OCI-LY7 (cell line): ENCODE data around the gene MTMR1. TPM values are rescaled to one million over a fixed set of nuclear protein-coding genes. Genes with fewer than 3 reads are reported as not detected.

Experiments
- BruUV-seq: library from RNA; stranded (reverse); fragments of 400-500 nt; replicated peaks from 2 replicates; lab custom pipeline; 2021; lab: Mats Ljungman, UMichigan
- CTCF ChIA-PET: fragments of 300-600 bp; sonication (Branson Sonifier 250); formaldehyde crosslinking; loops from one replicate; lab custom pipeline; 2022; ENCODE audit warnings: antibody characterized with exemption; ENCODE audit not compliant: unreplicated experiment; lab: Charles Lee
- POLR2A ChIA-PET: fragments of 300-600 bp; sonication (Branson Sonifier 250); formaldehyde crosslinking; loops from one replicate; lab custom pipeline; 2022; ENCODE audit warnings: antibody characterized with exemption; lab: Charles Lee
- DNase-seq: peaks from one replicate; pipeline ENCODE4 v3.0.0-alpha.2; 2015; ENCODE audit warnings: low spot score
- H2AFZ ChIP-seq: fragments of 200-600 bp; sonication (generic), shearing (Covaris generic); 2 replicates; pipeline ENCODE4 v1.6.1; 2014; ENCODE audit warnings: mild to moderate bottlenecking, antibody characterized with exemption, low read length, moderate library complexity
- H3K27ac ChIP-seq: fragments of 200-600 bp; sonication (generic); 2 replicates; pipeline ENCODE4 v1.5.1; 2014; ENCODE audit warnings: mixed run types, low read depth, mild to moderate bottlenecking, moderate library complexity, low read length, inconsistent platforms; ENCODE audit not compliant: poor library complexity, severe bottlenecking
- H3K36me3 ChIP-seq: fragments of 200-600 bp; sonication (generic); 2 replicates; pipeline ENCODE4 v1.6.1; 2014; ENCODE audit warnings: mild to moderate bottlenecking, antibody characterized with exemption, low read length, moderate library complexity, mixed read lengths; ENCODE audit not compliant: insufficient read depth
- H3K4me1 ChIP-seq: fragments of 200-600 bp; sonication (generic); 2 replicates; pipeline ENCODE4 v1.5.1; 2014; ENCODE audit warnings: mild to moderate bottlenecking, low read length; ENCODE audit not compliant: insufficient read depth, poor library complexity, severe bottlenecking
- H3K4me2 ChIP-seq: fragments of 200-600 bp; sonication (generic); 2 replicates; pipeline ENCODE4 v1.6.1; 2014; ENCODE audit warnings: mild to moderate bottlenecking, low read length
- H3K4me3 ChIP-seq: fragments of 200-600 bp; sonication (generic); 2 replicates; pipeline ENCODE4 v1.5.1; 2014; ENCODE audit warnings: mild to moderate bottlenecking, low read depth, low read length; ENCODE audit not compliant: poor library complexity, severe bottlenecking
- H3K79me2 ChIP-seq: fragments of 200-600 bp; sonication (generic); 2 replicates; pipeline ENCODE4 v1.6.1; 2016; ENCODE audit warnings: low read depth, mild to moderate bottlenecking, low read length, moderate library complexity, mixed read lengths; ENCODE audit not compliant: insufficient read depth
- H3K9me2 ChIP-seq: fragments of 200-600 bp; sonication (generic); 2 replicates; pipeline ENCODE4 v1.6.1; 2016; ENCODE audit warnings: mild to moderate bottlenecking, low read length, mixed read lengths; ENCODE audit not compliant: insufficient read depth
- H3K9me3 ChIP-seq: fragments of 200-600 bp; sonication (generic); 2 replicates; pipeline ENCODE4 v1.6.1; 2014; ENCODE audit warnings: mild to moderate bottlenecking, mixed run types, low read length, mixed read lengths
- H4K20me1 ChIP-seq: fragments of 200-600 bp; sonication (generic); 2 replicates; pipeline ENCODE4 v1.6.1; 2014; ENCODE audit warnings: mild to moderate bottlenecking, antibody characterized with exemption, low read length, moderate library complexity, mixed read lengths; ENCODE audit not compliant: insufficient read depth
- CTCF ChIP-seq: fragments of 200-600 bp; sonication (generic); conservative IDR thresholded peaks from 2 replicates; pipeline ENCODE4 v1.5.1; 2014; ENCODE audit warnings: mild to moderate bottlenecking, antibody characterized with exemption, low read length, moderate library complexity, mixed read lengths
- EZH2phosphoT487 ChIP-seq: fragments of 200-600 bp; sonication (generic); IDR thresholded peaks from 2 replicates; pipeline ENCODE4 v1.6.1; 2018; ENCODE audit warnings: low read depth, borderline replicate concordance, mild to moderate bottlenecking, mixed run types, antibody characterized with exemption, low read length, moderate library complexity, mixed read lengths
- intact Hi-C: fragments of 100-400 bp; cut with micrococcal nuclease; formaldehyde crosslinking; loops from one replicate; pipeline ENCODE4 v1.10.0; 2022; ENCODE audit not compliant: unreplicated experiment
- total RNA-seq, 2 experiments: library from RNA; depleted of rRNA in 1 of 2; stranded (reverse); fragments of >200 nt in 1 of 2; shearing (Covaris generic) in 1 of 2; gene quantifications; 2 replicates each; pipeline ENCODE4 v1.2.3, GENCODE V29; 2014 to 2022

MTMR1 gene
- total RNA-seq, 2 experiments from 2014 or later, result 49.7 to 57.6 TPM

- peak; percentile 9 for DNase-seq
- TF ChIP-seq EZH2phosphoT487 (no peak), CTCF (peak; percentile 58)
- BruUV-seq, result no TSS peak
- Histone ChIP-seq H4K20me1 (no peaks in the 10 kb centered on the region), H3K27ac (no peak overlapping the region), H2AFZ (no peak overlapping the region), H3K4me3 (no peak overlapping the region), H3K79me2 (no peaks in the 10 kb centered on the region), H3K9me2 (no peaks in the 10 kb centered on the region), H3K4me2 (no peak overlapping the region), H3K36me3 (peaks cover 10% of the 10 kb centered on the region; the same call in 1 of the 2 replicates), H3K9me3 (no peaks in the 10 kb centered on the region), H3K4me1 (no peaks in the 10 kb centered on the region)
- intact Hi-C loops, result no loop called here
- ChIA-PET POLR2A (no interaction called here), CTCF (no interaction called here)
Observed at GRCh38 chrX:150766351-150767044, 73.3 kb downstream of the MTMR1 start.

- H3K27ac ChIP-seq, result no peak overlapping the region
- no peaks in the 10 kb centered on the region for H3K9me2 ChIP-seq
- H3K4me2 ChIP-seq, result no peak overlapping the region
- ChIA-PET POLR2A (no interaction called here), CTCF (no interaction called here)
- no peak for DNase-seq
- H3K36me3 ChIP-seq, result peaks cover 10% of the 10 kb centered on the region; the same call in 1 of the 2 replicates
- H3K4me3 ChIP-seq, result no peak overlapping the region
- no peaks in the 10 kb centered on the region for H4K20me1 ChIP-seq
- H3K79me2 ChIP-seq, result no peaks in the 10 kb centered on the region
- TF ChIP-seq CTCF, result no peak
- no peak for TF ChIP-seq EZH2phosphoT487
- H3K9me3 ChIP-seq, result no peaks in the 10 kb centered on the region
- H2AFZ ChIP-seq, result no peak overlapping the region
- no peaks in the 10 kb centered on the region for H3K4me1 ChIP-seq
- intact Hi-C loops, result no loop called here
- no TSS peak for BruUV-seq
Observed at GRCh38 chrX:150767045-150767395, 73.8 kb downstream of the MTMR1 start.

- no peak overlapping the region for H2AFZ ChIP-seq
- intact Hi-C loops, result no loop called here
- no peaks in the 10 kb centered on the region for H3K9me2 ChIP-seq
- no peaks in the 10 kb centered on the region for H3K9me3 ChIP-seq
- H3K4me2 ChIP-seq, result no peak overlapping the region
- ChIA-PET POLR2A (no interaction called here), CTCF (no interaction called here)
- TF ChIP-seq CTCF (no peak), EZH2phosphoT487 (no peak)
- H3K36me3 ChIP-seq, result peaks cover 10% of the 10 kb centered on the region; the same call in 1 of the 2 replicates
- H3K4me1 ChIP-seq, result no peaks in the 10 kb centered on the region
- BruUV-seq, result no TSS peak
- H3K79me2 ChIP-seq, result no peaks in the 10 kb centered on the region
- H3K27ac ChIP-seq, result no peak overlapping the region
- no peak overlapping the region for H3K4me3 ChIP-seq
- no peak for DNase-seq
- H4K20me1 ChIP-seq, result no peaks in the 10 kb centered on the region
Observed at GRCh38 chrX:150767475-150768131, 74.4 kb downstream of the MTMR1 start.
